NCI-H526 treated with DMSO at 0.1 percent for 48 hours (cell line): Measurements from ENCODE around the gene PAEP.
"Not testable (repeated sequence)": the region's sequence is repeated elsewhere in the genome, so short reads cannot be mapped to it uniquely, and the experiment has no call there.

ENCODE experiments used
- DNase-seq: peaks from one replicate; lab custom pipeline; 2025; lab: John Stamatoyannopoulos, UW

Gene PAEP

GRCh38 chr9:135526089-135526729, 35.3 kb upstream of the PAEP start:
- DNase-seq = no peak

GRCh38 chr9:135526730-135527571, 34.6 kb upstream of the PAEP start:
- DNase-seq = no peak

- DNase-seq = not testable (repeated sequence)
These were observed 32.6 kb upstream of the PAEP start for GRCh38 chr9:135528842-135529435.

- DNase-seq = no peak
These were observed 31.4 kb upstream of the PAEP start for GRCh38 chr9:135530146-135530545.

- DNase-seq = no peak
These were observed 30.5 kb upstream of the PAEP start for GRCh38 chr9:135531096-135531495.

GRCh38 chr9:135533113-135533512, 28.4 kb upstream of the PAEP start:
- DNase-seq = no peak

GRCh38 chr9:135533674-135534073, 27.9 kb upstream of the PAEP start:
- no peak for DNase-seq

GRCh38 chr9:135534192-135534711, 27.3 kb upstream of the PAEP start:
- not testable (repeated sequence) for DNase-seq

GRCh38 chr9:135534826-135535225, 26.7 kb upstream of the PAEP start:
- not testable (repeated sequence) for DNase-seq

- DNase-seq = not testable (repeated sequence)
These were observed 25.9 kb upstream of the PAEP start for GRCh38 chr9:135535631-135536030.

- DNase-seq = no peak
These were observed 25.3 kb upstream of the PAEP start for GRCh38 chr9:135536216-135536615.

GRCh38 chr9:135543262-135543894, 18.2 kb upstream of the PAEP start:
- DNase-seq = not testable (repeated sequence)

GRCh38 chr9:135544981-135545635, 16.4 kb upstream of the PAEP start:
- DNase-seq = no peak

- not testable (repeated sequence) for DNase-seq
These were observed 15.8 kb upstream of the PAEP start, which contains the start of gene OBP2A for GRCh38 chr9:135545646-135546176. Gene OBP2A (plus strand): TSS chr9:135546126. CDS start chr9:135546181, 55 bp downstream.

GRCh38 chr9:135546792-135547617, 14.6 kb upstream of the PAEP start:
- not testable (repeated sequence) for DNase-seq

- DNase-seq = no peak
These were observed 13.5 kb upstream of the PAEP start for GRCh38 chr9:135547756-135548736.

GRCh38 chr9:135549478-135550343, 11.8 kb upstream of the PAEP start:
- not testable (repeated sequence) for DNase-seq

- no peak for DNase-seq
These were observed 11.1 kb upstream of the PAEP start for GRCh38 chr9:135550344-135550918.
